Measurements from ENCODE around the gene EXO5. TPM values are rescaled to one million over a fixed set of nuclear protein-coding genes. Genes with fewer than 3 reads are reported as not detected.
A peak's percentile ranks its signal among the peaks of the same experiment; 100 is the strongest.

The EXO5 gene
- total and polyA plus RNA-seq, 2 of the 8 experiments (the other 6 are each of a cell fraction or from before 2014, with no cell fraction given): 4.4 to 8.5 TPM

- DNase-seq (ENCODE audit: low read depth in 1 of 2, low spot score in 2 of 2) (peak in 1 of 2 experiments; percentile 84), FAIRE-seq (no peak)
- H3K14ac ChIP-seq (ENCODE audit: insufficient read length): no peak within 1 kb of the TSS
- H3K9ac ChIP-seq (replicated peaks in 1 of 4; ENCODE audit: extremely low read depth in 1 of 4, low read depth in 3 of 4, low read length in 3 of 4): peak within 1 kb of the TSS in 1 of 4 experiments; percentile 58; a peak in 2 of 7 replicates
- no peaks in the 10 kb centered on the region for H3K79me2 ChIP-seq (ENCODE audit: control insufficient read depth in 1 of 2, insufficient read depth in 2 of 2, low read length in 2 of 2)
- H3K23ac ChIP-seq (ENCODE audit: insufficient read length): no peak within 1 kb of the TSS
- H2BK15ac ChIP-seq (ENCODE audit: low read length): no peak within 1 kb of the TSS
- H3K23me2 ChIP-seq (ENCODE audit: low read depth, low read length): peaks cover 7% of the 10 kb centered on the region
- peak within 1 kb of the TSS; percentile 92 to 93 for H3K4me2 ChIP-seq (ENCODE audit: insufficient read depth in 1 of 2, low read depth in 2 of 2, low read length in 2 of 2)
- H3K79me1 ChIP-seq (ENCODE audit: low read depth, low read length): no peaks in the 10 kb centered on the region
- peaks cover 0 to 4% (median 0%) of the 10 kb centered on the region in 4 experiments; a peak in 1 of 7 replicates for H3K4me1 ChIP-seq (replicated peaks in 1 of 4; ENCODE audit: control insufficient read depth in 3 of 4, insufficient read depth in 4 of 4, low read length in 3 of 4)
- no peaks in the 10 kb centered on the region for H3K36me3 ChIP-seq (ENCODE audit: control insufficient read depth in 2 of 4, insufficient read depth in 4 of 4, low read length in 3 of 4)
- H4K5ac ChIP-seq (ENCODE audit: insufficient read length, low read depth, low read length): no peak within 1 kb of the TSS
- peaks cover 0 to 2% of the 10 kb centered on the region in 2 experiments for H4K20me1 ChIP-seq (replicated peaks in 1 of 2; ENCODE audit: control insufficient read depth in 1 of 2, insufficient read depth in 2 of 2, low read length in 2 of 2)
- peak within 1 kb of the TSS; percentile 7 for H3K18ac ChIP-seq (ENCODE audit: extremely low read depth, low read length)
- ChIA-PET CTCF (ENCODE audit: partially characterized antibody) (interaction anchor here (1.2 kb wide), 1 partner anchor 19 kb away, joined by 3 read pairs; no protein-coding TSS in a partner anchor), POLR2A (ENCODE audit: partially characterized antibody) (interaction anchor here (0.7 to 1.8 kb wide), 7 partner anchors 10 to 214 kb away, joined by 3 to 7 read pairs (median 5); partner anchors contain the start of genes EXO5, NFYC, ZFP69B and ZNF684)
- no peak within 1 kb of the TSS for H2BK5ac ChIP-seq (ENCODE audit: low read depth, low read length)
- peak within 1 kb of the TSS; percentile 19 for H4K91ac ChIP-seq (replicated peaks; ENCODE audit: insufficient read length, low read length)
- H4K8ac ChIP-seq (ENCODE audit: extremely low read depth, insufficient read depth, low read length): peak within 1 kb of the TSS; percentile 79
- H2BK12ac ChIP-seq (ENCODE audit: low read depth, low read length): no peak within 1 kb of the TSS
- no peak within 1 kb of the TSS for H2AK5ac ChIP-seq (ENCODE audit: low read depth, low read length)
- 2% methylated on average over 42 of the region's 65 CpGs; no CpG with 5 or more reads in 1 of the 2 experiments for WGBS, 2 experiments (ENCODE audit: extremely low coverage in 1 of 2, insufficient coverage in 1 of 2, insufficient read length in 1 of 2, insufficient replicate concordance in 2 of 2, low coverage in 1 of 2, low lambda C conversion rate in 2 of 2, missing lambda C conversion rate in 1 of 2)
- peaks cover 0 to 3% (median 0%) of the 10 kb centered on the region in 4 experiments; a peak in 1 of 7 replicates for H3K27me3 ChIP-seq (replicated peaks in 1 of 4; ENCODE audit: control insufficient read depth in 3 of 4, extremely low read depth in 1 of 4, insufficient read depth in 3 of 4, low read length in 3 of 4)
- no peak within 1 kb of the TSS for H3K4ac ChIP-seq (replicated peaks; ENCODE audit: insufficient read length, low read depth, low read length)
- H3K27ac ChIP-seq (ENCODE audit: low read depth, low read length): no peak within 1 kb of the TSS
- H3K4me3 ChIP-seq (ENCODE audit: extremely low read depth in 1 of 4, insufficient read depth in 2 of 4, low read depth in 3 of 4, low read length in 4 of 4): peak within 1 kb of the TSS; percentile 72 to 81 (median 78)
- H3K56ac ChIP-seq (replicated peaks; ENCODE audit: insufficient read length, low read depth, low read length): peak within 1 kb of the TSS; percentile 21
- H2BK120ac ChIP-seq (replicated peaks; ENCODE audit: low read depth, low read length): no peak within 1 kb of the TSS
- H2BK20ac ChIP-seq (ENCODE audit: low read length): no peak within 1 kb of the TSS
- H2AFZ ChIP-seq (ENCODE audit: low read length): peak within 1 kb of the TSS; percentile 72
- H3K9me3 ChIP-seq (ENCODE audit: insufficient read depth in 2 of 2, low read depth in 1 of 2, low read length in 1 of 2): peaks cover 5 to 9% of the 10 kb centered on the region in 2 experiments
- TF ChIP-seq MAX (IDR thresholded peaks at IDR 0.05): peak; percentile 57; the same call in 1 of the 2 replicates
These were observed 31.5 kb upstream of the EXO5 start, which contains the start of gene ZFP69 for GRCh38 chr1:40476924-40477677. TSS of gene ZFP69 (plus strand) at chr1:40477290. CDS start at chr1:40479362, 2,072 bp downstream.
